NCI-H1092 treated with DMSO at 0.1 percent for 48 hours (cell line): ENCODE data around the gene AKAP9.
"Not testable (repeated sequence)": the region's sequence is repeated elsewhere in the genome, so short reads cannot be mapped to it uniquely, and the experiment has no call there.

Experiments used
- DNase-seq: peaks from one replicate; lab custom pipeline; 2025; lab: John Stamatoyannopoulos, UW

Gene AKAP9

DNA sequence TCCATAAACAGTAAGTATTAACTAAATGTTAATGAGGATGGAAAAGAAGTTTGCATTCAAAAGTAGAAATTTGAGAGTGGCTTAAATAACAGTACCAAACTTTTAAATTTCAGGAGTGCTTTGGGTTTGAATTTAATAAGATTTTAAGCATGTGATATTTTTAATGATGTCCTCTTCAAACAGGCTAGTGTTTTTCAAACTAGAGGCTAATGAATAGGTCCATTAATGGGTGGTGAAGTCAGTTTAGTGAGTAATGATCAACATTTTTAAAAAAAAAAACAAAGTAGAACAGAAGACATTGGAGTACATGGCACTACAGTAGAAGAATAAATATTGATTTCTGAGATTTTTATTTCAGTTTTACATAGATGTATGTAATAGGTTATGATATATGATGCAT lies 72.9 kb downstream of the AKAP9 start:
- DNase-seq, result no peak

DNA sequence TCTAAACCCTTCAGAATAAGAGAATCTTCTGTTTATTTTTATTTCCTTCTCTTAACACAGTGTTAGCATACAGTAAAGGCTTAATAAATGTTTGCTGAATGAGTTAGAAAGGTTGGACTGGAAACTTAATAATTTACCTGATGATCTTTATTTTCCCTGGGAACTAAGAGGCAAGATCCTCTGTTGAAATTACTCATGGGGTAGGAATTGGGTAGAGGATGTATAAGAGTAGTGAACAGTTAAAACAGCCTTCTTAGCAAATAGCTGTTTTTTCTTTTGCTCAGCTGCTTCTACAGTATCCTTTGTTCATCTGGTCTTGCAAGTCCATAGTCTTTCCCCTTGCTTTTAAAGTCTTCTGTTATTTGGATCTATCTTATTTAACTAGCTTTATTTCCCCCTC lies 80.0 kb downstream of the AKAP9 start:
- DNase-seq, result no peak

DNA sequence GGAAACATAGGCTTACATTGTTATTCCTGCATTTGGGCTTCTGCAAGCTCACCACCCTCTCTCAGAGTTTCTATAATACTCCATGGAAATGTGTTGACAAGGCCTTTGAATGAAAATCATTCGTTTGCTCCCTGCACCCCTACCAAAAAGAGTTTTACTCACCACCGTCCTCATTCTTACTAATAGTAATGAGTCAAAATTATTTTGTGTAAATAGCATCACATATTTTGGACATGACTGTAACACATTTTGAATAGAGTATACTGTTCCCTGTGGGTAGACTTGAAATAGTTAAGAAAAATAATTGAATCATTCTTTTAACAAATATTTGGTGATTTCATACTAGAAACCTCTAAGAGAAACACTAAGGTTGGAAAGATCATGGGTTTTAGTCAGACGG lies 84.6 kb downstream of the AKAP9 start:
- DNase-seq, result no peak

DNA sequence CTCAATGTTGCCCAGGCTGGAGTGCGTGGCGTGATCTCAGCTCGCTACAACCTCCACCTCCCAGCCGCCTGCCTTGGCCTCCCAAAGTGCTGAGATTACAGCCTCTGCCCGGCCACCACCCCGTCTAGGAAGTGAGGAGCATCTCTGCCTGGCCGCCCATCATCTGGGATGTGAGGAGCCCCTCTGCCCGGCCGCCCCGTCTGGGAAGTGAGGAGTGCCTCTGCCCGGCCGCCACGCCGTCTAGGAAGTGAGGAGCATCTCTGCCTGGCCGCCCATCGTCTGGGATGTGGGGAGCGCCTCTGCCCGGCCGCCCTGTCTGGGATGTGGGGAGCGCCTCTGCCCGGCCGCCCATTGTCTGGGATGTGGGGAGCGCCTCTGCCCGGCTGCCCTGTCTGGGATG lies 86.0 kb downstream of the AKAP9 start:
- DNase-seq, result not testable (repeated sequence)

DNA sequence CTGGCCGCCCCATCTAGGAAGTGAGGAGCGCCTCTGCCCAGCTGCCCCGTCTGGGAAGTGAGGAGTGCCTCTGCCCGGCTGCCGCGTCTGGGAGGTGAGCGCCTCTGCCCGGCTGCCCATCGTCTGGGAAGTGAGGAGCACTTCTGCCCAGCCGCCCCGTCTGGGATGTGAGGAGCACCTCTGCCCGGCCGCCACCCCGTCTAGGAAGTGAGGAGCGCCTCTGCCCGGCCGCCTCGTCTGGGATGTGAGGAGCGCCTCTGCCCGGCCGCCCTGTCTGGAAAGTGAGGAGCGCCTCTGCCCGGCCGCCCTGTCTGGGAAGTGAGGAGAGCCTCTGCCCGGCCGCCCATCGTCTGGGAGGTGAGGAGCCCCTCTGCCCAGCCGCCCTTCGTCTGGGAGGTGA lies 86.5 kb downstream of the AKAP9 start:
- not testable (repeated sequence) for DNase-seq

DNA sequence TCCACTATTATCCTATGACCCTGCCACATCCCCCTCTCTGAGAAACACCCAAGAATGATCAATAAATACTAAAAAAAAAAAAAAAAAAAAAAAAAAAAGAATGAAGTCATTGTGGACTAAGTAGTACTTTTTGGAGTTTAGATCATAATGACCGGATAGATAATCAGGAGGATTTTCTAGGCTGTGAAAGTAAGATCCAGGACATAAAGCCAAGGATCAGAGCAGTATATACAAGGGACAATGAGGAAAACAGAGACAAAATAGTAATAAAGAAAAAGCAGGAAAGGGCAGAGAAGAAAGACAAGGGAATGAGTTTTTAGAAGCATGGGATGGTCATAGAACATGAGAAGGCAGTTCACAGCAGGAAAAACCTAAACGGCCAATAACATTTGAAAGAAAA lies 87.6 kb downstream of the AKAP9 start:
- no peak for DNase-seq

DNA sequence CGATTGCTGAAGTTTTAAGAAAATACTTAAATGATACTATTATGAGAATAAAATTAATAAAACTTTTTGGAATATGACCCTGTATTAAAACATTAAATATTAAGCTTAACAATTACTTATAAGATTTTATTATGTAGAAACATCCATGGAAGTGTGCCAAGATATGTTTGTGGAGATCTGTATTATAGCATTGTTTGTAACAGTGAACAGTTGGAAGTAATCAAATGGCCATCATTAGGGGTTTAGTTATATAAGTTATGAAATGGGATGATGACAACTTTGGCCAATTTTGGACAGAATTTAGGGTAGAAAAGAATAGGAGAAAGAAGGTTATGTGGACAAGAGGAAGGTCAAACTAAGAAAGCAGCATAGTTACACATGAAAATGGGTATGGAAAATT lies 88.0 kb downstream of the AKAP9 start:
- DNase-seq, result no peak

DNA sequence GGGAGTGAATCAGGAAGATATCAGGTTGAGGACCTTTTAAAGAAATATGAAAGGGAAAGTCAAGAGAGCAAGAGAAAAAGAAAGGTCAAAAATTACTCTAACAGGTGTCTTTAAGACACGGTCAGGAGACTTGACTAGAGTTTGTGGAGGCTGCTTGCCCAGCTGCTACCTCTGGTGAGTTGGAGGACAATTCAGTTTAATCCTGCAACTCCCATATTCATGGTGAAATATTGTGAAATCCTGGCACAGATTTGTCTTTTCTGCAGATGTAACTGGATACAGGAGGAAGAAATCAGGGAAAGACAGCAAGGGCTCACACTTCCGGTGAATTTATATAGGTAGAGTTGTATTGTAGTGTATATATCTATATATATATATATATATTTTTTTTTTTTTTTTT lies 93.5 kb downstream of the AKAP9 start:
- DNase-seq, result no peak

DNA sequence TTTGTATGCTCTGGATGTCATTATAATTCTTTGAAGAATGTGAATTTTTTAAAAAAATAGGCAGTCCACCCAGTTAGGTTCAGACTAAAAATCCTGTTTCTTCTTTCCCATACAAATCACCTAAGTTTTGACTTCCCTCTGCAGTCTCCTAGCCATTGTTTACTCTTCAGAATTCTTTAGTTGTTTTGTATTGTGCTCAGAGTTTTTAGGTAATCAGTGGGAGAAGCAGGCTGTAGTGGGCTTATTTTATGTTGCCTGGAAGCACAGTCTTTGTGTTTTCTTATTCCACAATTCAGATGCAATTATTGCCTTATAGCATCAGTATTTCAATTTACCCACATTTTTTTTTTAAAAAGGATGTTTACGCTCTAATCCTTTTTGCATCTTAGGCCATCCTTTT lies 94.9 kb downstream of the AKAP9 start:
- DNase-seq, result no peak

DNA sequence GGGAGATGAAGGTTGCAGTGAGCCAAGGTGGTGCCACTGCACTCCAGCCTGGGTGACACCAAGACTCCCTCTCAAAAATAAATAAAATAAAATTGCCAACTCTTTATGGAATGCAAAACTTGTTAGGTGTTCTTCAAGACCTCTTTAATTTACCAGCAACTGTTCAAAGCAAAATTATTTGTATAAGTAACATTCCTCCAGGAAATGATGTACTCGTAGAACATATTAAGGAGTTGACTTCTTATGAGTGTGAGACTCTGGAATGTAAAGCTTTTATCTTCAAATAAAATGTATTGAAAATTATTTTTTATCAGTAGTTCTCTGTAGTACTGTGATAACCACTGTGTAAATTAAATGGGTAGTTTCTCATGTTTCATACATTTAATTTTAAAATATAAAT lies 99.2 kb downstream of the AKAP9 start:
- no peak for DNase-seq

DNA sequence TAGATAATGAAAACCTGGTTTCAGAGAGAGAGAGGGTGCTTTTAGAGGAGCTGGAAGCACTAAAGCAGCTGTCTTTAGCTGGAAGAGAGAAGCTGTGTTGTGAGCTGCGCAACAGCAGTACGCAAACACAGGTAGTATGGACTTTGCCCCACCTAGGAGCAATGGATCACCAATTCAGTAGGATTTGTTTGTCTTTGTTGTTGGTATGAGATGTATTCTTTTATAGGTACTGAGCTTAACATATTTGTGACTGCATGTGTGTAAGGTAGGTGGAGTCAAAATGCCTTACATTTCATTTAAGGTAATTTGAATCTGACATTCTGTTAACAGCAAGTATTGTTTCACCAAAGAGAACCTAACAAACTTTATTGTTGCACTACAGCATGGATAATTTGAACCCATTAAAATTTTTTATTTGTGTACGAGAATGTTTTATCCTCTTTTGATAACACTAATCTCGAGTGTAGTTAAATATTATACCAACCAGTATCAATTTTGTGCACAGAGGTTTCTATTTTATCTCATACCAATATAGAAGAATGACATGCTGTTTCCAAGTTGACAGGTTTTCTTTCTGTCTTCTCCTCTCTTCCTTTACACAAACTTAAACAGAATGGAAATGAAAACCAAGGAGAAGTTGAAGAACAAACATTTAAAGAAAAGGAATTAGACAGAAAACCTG lies 101.5 kb downstream of the AKAP9 start:
- no peak for DNase-seq

DNA sequence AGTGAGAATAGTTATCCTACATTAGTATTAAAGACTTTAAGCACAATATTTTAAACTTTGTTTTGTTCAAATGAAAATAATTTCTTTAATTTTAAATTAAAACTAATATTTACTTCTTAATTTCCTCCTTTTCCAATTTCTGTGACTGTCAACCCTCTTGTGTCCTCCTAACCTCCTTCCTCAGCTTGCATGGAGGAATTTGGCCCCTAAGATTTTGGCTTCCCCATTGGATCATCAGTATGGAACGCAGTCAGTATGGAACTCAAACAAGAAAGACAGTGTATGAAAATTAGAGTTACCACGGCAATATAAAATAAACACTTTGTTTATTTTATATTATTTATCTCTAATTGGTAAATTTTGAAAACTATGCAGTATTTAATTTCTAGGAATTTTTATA lies 102.4 kb downstream of the AKAP9 start:
- DNase-seq, result no peak

DNA sequence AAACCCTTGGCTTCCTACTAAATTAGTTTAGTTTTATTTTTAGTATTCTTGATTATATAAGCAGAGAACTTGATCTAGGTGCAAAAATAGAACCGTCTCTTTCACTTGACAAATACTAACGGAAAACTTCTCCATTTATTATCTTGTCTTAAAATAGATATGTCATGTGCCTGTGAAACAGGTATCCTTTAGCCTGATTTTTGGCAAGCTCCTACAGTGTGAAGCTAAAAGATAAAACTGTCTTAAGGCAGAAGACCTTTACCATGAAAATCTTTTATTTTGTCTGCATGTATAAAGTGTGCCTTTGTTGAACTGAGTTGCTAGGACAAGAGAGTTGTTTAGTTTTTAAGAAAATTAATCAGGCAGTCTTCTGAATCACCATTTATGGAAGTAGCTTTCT lies 103.0 kb downstream of the AKAP9 start:
- DNase-seq, result no peak

DNA sequence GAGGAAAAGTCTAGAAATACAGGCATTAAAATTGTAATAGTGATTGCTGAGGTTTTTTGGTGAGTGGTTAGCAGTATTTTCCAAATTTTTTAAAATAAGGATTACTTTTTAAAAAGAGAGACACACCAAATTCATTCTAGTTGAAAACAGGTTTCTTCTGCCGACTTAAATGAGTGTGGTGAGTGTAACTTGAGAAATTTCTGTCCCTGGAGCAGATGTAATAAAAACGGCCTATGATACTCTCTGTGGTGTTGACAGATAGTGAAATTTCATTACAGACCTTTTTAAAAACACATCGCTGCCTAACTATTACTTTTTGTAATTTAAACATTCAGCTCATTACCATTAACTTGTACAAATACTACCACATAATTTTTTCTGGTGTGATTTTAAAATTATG lies 103.5 kb downstream of the AKAP9 start:
- no peak for DNase-seq

DNA sequence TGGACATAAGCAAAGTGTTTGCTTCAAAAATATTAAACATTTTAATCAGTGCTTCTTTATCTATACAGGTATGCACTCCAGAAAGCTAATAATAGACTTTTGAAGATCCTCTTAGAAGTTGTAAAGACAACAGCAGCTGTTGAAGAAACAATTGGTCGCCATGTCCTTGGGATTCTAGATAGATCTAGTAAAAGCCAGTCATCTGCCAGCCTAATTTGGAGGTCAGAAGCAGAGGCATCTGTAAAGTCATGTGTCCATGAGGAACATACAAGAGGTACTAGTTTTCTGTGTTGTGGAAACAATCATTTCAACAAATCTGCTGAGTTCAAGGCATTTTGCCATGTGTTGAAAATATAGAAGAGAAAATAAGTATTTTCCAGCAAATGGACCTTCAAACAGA lies 104.3 kb downstream of the AKAP9 start:
- no peak for DNase-seq

DNA sequence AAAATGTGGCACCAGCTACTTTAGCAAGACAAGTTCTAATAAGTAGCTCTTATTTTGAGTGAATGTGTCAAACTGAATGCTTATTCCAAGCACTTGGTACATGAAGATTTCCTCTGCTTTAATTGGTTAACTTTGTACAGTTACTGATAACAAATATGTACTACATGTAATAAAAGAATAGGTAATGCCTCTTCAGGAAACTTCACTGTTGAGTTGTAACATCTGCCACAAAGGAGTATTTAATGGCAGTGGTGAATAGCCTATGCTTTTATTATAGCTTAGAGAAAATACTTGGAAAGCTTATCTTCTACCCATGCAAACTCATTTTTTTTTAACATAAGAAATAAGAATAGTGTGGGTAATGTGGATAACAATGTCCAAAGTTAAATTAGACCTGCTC lies 111.0 kb downstream of the AKAP9 start:
- DNase-seq, result no peak

DNA sequence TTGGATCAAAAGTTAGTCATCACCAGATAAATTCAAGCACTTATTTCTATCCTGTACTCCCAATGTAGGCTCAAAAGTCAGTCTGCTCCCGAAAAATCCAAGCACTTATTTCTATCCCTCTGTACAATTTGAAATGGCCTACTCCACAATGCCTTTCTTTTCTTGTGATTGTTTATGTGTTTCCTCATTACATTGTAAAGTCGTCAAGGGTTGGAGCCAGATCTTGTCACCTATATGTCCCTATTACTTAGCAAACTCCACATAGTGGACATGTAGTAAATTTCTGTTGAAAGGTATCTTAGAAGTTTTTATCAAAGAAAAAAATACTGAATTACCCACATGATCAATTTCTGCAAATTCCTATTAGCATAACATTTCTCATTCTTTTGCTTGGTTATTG lies 111.5 kb downstream of the AKAP9 start:
- no peak for DNase-seq

DNA sequence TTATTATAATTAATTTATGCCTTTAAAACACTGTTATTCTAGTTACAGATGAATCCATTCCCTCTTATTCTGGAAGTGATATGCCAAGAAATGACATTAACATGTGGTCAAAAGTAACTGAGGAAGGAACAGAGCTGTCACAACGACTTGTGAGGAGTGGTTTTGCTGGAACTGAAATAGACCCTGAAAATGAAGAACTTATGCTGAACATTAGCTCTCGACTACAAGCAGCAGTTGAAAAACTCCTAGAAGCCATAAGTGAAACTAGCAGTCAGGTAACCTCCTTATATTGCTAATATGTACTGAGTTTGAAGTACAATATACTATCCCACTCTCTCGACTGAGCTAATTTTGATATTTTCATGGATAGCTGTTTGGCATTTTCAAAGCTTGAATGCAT lies 112.0 kb downstream of the AKAP9 start:
- no peak for DNase-seq

DNA sequence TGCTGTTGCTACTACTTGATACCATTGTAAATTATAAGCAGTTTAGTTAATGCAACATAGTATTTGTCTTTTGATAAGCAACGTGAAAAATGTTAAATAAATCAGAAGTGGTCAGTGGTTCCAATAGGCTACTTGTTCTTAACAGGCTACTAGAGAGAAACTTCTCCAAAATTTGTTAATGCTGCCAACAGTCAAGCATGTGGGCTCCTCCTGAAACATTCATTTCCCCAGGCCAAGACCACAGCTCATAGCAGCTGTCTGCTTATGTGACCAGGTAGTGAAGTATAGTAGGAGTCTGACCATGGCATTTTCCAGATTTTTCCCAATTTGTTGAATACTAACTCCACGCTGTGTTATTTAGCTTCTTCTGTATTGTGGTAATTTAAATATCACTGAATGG lies 112.7 kb downstream of the AKAP9 start:
- no peak for DNase-seq

DNA sequence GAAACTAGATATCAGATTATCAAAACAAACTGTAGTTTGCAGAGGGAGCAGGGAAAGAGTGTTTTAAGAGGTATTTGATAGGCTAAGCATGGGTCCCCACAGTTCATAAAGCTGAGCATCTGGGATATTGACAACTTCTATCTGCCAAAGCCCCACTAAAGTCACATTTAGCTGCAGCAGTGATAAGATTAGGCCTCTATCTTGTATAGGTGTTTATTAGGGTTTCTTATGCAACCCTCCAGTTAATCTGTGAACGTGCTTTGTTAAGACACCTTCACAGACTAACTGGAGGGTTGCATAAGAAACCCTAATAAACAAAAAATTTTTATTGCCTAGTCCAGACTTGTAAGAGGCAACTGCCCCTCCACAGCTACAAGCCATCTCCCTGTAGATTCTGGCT lies 115.6 kb downstream of the AKAP9 start:
- no peak for DNase-seq

DNA sequence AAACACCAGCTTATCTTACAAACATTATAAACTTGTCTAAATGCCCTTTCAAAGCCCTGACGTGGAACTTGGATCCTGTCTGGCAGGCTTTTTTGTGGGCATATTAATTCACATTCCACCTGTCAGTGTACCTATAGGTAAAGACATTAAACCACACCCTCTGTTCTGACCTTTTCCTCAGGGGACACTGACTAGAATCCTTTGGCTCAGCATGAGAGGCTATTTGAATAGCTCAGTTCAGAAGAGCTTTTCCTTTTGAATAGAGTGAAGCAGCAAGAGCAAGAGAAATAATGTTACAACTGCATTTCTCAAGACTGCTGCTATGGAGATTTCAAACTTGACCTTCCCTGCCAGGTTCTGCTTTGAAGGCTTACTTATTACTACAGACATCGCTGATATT lies 116.7 kb downstream of the AKAP9 start:
- DNase-seq, result no peak

DNA sequence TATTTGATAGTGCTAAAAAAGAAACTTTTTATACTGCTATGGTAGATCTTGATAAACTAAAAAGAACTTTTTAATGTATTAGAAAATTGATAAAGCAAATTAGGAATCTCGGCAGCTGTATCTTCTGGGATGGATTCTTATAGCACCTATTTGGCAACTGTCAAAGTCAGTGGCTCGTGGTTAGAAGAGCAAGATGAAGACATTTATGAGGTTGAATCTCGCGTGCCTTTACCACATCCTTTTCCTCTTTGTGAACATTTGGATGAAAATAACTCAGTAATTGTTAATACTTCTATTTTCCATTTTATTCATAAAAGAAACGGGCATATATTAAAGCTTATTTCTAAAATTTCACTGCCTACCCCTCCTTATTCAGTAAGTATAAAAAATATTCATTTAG lies 117.4 kb downstream of the AKAP9 start:
- DNase-seq, result no peak

DNA sequence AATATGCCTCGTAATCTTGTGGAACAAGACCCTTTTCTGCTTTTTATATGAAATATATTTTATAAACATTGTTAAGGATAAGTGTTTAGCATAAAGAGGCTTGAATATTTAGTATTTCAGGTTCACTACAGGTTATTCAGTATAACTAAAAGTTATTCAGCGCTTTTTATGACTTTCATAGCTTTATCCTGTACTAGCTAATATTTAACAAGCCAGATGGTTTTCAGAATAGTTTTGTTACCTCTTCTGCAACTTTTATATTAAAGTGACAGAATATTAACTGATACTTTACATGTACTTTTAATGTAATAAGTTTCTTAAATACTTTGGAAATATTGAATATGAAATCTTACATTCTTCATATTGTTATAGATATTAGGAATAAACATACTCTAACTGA lies 118.2 kb downstream of the AKAP9 start:
- DNase-seq, result no peak

DNA sequence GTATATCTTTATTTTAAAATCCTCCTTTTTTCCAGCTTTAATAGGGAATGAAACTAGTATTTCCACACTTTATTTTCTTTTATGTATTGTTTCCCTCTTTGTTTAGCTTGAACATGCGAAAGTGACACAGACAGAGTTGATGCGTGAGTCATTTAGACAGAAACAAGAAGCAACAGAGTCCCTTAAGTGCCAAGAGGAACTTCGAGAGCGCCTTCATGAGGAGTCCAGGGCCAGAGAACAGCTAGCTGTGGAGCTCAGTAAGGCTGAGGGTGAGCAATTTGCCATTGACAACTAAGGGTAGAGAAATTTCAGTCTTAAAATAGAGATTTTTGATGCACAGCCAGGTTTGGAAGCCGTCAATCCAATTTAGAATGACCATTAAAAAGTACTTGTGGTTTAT lies 120.5 kb downstream of the AKAP9 start:
- no peak for DNase-seq
